ENCODE results near the gene TUSC2. TPM values are rescaled to one million over a fixed set of nuclear protein-coding genes. Genes with fewer than 3 reads are reported as not detected.

Gene TUSC2
- total and polyA plus RNA-seq, 10 of the 15 experiments (the other 5 are each of a cell fraction or from before 2014, with no cell fraction given): 4.0 to 73.8 (median 34.3) TPM

- in situ Hi-C loops (cut with MboI) (no loop called here), intact Hi-C loops (cut with micrococcal nuclease; ENCODE audit: unreplicated experiment) (no loop called here)
- ChIA-PET POLR2A (no interaction called here), CTCF (no interaction called here), RAD21 (ENCODE audit: unreplicated experiment) (no interaction called here), SMC1A (ENCODE audit: uncharacterized antibody, unreplicated experiment) (no interaction called here)
- H4K20me1 ChIP-seq (ENCODE audit: control insufficient read depth, insufficient read depth): no peaks in the 10 kb centered on the region
- H3K27ac ChIP-seq (ENCODE audit: control insufficient read depth, insufficient read depth): no peak overlapping the region
- WGBS (ENCODE audit: insufficient coverage, insufficient replicate concordance, low lambda C conversion rate, missing lambda C conversion rate): 54% methylated on average over 22 of the region's 22 CpGs
- DNase-seq (ENCODE audit: low read depth, low spot score) (no peak), FAIRE-seq (no peak), ATAC-seq (peak; percentile 20; the same call in 2 of the 3 replicates)
- H3K36me3 ChIP-seq (ENCODE audit: control insufficient read depth in 2 of 2, insufficient read depth in 2 of 2, low read length in 1 of 2): no peaks in the 10 kb centered on the region
- no peak overlapping the region for H3K4me2 ChIP-seq (ENCODE audit: control insufficient read depth, insufficient read depth)
- BruUV-seq (replicated peaks): no TSS peak
- H3K4me1 ChIP-seq (ENCODE audit: control insufficient read depth, insufficient read depth, low read length): no peaks in the 10 kb centered on the region
- no peak overlapping the region for H2AFZ ChIP-seq (ENCODE audit: control insufficient read depth, low read depth, low read length)
- no peaks in the 10 kb centered on the region for H3K9me3 ChIP-seq (replicated peaks; ENCODE audit: control insufficient read depth, insufficient read depth, low read length)
- no peaks in the 10 kb centered on the region for H3K79me2 ChIP-seq (ENCODE audit: control insufficient read depth, insufficient read depth, low read length)
- H3K27me3 ChIP-seq (replicated peaks in 1 of 2; ENCODE audit: control insufficient read depth in 2 of 2, insufficient read depth in 2 of 2, low read length in 1 of 2): no peaks in the 10 kb centered on the region; a peak in 2 of 4 replicates
- no peak overlapping the region for H3K9ac ChIP-seq (ENCODE audit: control insufficient read depth, insufficient read depth, low read length)
- no peak overlapping the region for H3K4me3 ChIP-seq
- TF ChIP-seq CHD2 (IDR thresholded peaks at IDR 0.05; ENCODE audit: borderline replicate concordance, low read depth, low read length): no peak
- TF ChIP-seq ZBTB33 (IDR thresholded peaks at IDR 0.05): no peak
- TF ChIP-seq MYC (IDR thresholded peaks at IDR 0.05; ENCODE audit: insufficient read depth, insufficient read length, insufficient replicate concordance, low read length, severe bottlenecking): no peak
- no peak for TF ChIP-seq ESRRA (IDR thresholded peaks at IDR 0.05; ENCODE audit: low read length)
- no peak for TF ChIP-seq ETV6 (conservative IDR thresholded peaks at IDR 0.05 in 1 of 2, IDR thresholded peaks at IDR 0.05 in 1 of 2; ENCODE audit: borderline replicate concordance in 1 of 2, low read depth in 1 of 2)
- TF ChIP-seq ZNF592 (IDR thresholded peaks at IDR 0.05): no peak
- TF ChIP-seq NFIC (IDR thresholded peaks at IDR 0.05; ENCODE audit: low read depth, low read length): no peak
- no peak for TF ChIP-seq STAT3 (IDR thresholded peaks at IDR 0.05; ENCODE audit: low read depth, low read length)
- TF ChIP-seq, protein P1, sequence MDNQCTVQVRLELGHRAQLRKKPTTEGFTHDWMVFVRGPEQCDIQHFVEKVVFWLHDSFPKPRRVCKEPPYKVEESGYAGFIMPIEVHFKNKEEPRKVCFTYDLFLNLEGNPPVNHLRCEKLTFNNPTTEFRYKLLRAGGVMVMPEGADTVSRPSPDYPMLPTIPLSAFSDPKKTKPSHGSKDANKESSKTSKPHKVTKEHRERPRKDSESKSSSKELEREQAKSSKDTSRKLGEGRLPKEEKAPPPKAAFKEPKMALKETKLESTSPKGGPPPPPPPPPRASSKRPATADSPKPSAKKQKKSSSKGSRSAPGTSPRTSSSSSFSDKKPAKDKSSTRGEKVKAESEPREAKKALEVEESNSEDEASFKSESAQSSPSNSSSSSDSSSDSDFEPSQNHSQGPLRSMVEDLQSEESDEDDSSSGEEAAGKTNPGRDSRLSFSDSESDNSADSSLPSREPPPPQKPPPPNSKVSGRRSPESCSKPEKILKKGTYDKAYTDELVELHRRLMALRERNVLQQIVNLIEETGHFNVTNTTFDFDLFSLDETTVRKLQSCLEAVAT (IDR thresholded peaks at IDR 0.05): no peak
- TF ChIP-seq SIN3A (IDR thresholded peaks at IDR 0.05; ENCODE audit: low read depth, low read length): no peak
- no peak for TF ChIP-seq JUND (IDR thresholded peaks at IDR 0.05; ENCODE audit: low read depth, low read length)
- TF ChIP-seq CHD1 (IDR thresholded peaks at IDR 0.05; ENCODE audit: low read depth, low read length): no peak
- TF ChIP-seq EGR1 (IDR thresholded peaks at IDR 0.05; ENCODE audit: borderline replicate concordance in 1 of 2, low read depth in 2 of 2, low read length in 2 of 2): no peak
- TF ChIP-seq DPF2 (IDR thresholded peaks at IDR 0.05): no peak
- TF ChIP-seq SMC3 (IDR thresholded peaks at IDR 0.05; ENCODE audit: borderline replicate concordance, low read length): no peak
- no peak for TF ChIP-seq SREBF1 (IDR thresholded peaks at IDR 0.05; ENCODE audit: low read length)
- no peak for TF ChIP-seq SMARCA5 (IDR thresholded peaks at IDR 0.05)
Measured at GRCh38 chr3:50374363-50375257, 46.6 kb upstream of the TUSC2 start.
